ENCODE data around the gene NFATC4. TPM values are rescaled to one million over a fixed set of nuclear protein-coding genes. Genes with fewer than 3 reads are reported as not detected.

The NFATC4 gene
- polyA plus RNA-seq, 4 donors = 11.2 to 45.1 (median 29.1) TPM

DNA sequence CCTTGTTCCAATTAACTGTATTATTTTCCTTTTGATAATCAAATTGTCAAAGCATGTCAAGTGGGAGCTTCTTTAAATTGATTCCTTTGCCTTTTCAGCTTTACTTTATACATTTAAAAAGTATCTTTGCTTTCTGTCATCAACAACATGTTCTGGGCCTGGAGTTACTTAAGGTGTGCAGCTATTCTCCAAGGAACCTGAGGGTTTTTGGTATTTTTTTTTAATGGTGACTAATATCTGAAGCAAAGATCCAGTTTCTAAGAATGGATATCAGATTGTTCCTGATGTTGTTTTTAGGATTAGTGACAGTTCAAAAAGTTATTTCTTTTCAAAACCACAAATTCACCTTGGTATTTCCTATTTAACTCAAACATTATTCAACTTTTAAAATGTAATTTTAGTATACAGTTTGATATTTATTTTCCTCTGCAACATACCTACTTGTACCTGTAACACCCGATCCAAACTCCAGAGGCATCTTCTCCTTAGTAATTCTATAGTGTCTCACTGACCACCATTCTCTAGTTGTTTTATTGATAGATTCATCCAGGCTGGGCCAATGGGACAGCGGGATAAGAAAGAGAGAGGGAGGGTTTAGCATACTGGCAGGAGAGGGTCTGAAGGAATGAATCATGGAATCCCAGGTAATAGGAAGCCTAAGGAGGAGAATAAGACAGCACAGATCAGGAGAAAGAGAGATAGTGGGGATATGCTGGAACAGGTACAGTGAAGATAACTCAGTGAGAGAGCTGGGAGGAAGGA, 58.3 kb downstream of the NFATC4 start:
- Histone ChIP-seq H3K9me3 (ENCODE audit: control insufficient read depth in 2 of 2, insufficient read depth in 1 of 2, low read depth in 1 of 2, low read length in 1 of 2) (no peaks in the 10 kb centered on the region), H3K27me3 (ENCODE audit: control insufficient read depth in 3 of 3, insufficient read depth in 3 of 3, low read length in 3 of 3) (no peaks in the 10 kb centered on the region), H3K36me3 (ENCODE audit: control insufficient read depth in 3 of 3, insufficient read depth in 2 of 3, low read depth in 1 of 3, low read length in 3 of 3) (peaks cover 0 to 8% (median 0%) of the 10 kb centered on the region in 3 donors), H3K4me3 (ENCODE audit: low read depth in 1 of 3, low read length in 3 of 3) (peak overlapping the region in 1 of 3 donors; percentile 25), H3K4me1 (ENCODE audit: control insufficient read depth in 3 of 3, insufficient read depth in 2 of 3, low read depth in 1 of 3, low read length in 2 of 3) (peaks cover 12 to 71% (median 19%) of the 10 kb centered on the region in 3 donors), H3K27ac (ENCODE audit: low read depth in 1 of 3, low read length in 2 of 3) (peak overlapping the region; percentile 76 to 87 (median 85))
- no peak for DNase-seq
- 21 to 59% (median 44%) methylated on average over 2 of the region's 2 CpGs for WGBS, 3 donors
- no peak for FAIRE-seq

DNA sequence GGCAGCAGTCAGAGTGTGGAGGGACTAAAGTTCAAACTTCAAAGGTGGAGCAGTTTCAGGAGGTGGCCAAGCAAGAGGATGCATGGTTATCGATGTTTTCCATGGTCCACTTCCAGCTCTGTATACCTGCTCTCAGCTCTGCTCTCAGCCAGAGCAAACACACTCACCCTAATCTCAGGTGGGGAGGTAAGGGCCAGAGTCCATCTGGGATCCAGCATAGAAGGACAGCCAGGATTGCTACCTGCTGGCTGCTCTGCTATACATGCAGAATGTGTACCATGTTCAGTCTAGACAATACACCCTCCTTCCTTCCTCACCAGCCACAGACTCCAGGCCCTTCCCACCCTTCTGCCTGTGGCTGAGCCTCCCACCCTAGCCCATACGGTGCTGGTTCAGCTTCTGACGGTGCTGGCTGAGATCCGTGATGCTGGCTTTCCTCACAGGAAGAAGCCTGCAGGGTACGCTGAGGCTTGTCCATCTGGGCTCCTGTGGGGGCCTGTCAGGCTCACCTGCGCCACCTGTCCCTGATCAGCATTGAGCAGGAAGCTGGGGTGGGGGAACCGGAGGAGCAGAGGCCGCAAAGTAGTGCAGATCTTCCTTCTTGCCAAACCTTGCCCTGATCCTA, 59.0 kb downstream of the NFATC4 start:
- no peak for FAIRE-seq

DNA sequence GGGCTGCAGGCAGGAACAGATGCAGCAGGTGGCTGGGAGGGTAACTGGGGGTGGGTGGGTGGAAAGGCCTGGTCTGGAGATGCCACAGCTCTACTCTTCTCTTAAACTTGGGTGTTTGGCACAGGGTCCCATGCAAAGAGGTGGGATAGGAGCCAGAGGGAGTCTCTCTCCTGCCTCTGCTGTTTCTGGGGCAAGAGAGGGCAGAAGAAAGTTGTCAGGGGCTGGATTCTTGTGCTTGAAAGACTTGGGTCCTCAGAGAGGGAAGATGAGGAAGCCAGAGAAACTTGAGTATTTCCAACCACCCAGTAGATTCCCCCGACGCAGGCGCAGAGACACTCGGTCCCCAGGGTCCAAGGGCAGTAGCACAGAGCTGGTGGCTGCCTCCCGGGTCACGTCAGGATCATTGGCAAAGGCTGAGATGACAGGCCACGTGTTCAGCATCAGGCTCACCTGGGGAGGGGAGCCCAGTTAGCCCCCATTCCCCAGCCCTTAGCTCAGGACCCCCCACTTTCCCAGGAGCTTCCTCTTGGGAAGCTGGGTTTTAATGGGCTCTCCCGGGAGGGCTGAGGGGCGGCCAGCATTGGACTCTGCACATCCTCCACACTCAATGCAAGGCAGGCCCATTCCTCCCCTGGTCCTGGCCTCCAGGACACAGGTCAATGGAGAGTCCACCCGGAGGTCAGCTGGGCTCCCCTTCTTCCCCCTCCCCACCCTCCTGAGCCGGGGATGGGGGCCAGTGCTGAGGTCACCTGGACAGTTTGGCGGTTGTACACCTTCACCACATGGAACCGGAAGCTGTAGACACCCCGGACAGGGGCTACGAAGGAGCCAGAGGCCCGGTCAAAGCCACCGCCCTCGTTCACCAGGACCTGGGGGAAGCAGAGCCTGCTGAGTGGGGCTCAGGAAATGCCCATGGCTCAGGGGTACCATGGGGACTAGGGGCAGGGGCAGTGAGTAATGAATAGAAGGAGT, 59.8 kb downstream of the NFATC4 start:
- Histone ChIP-seq H3K27ac (ENCODE audit: low read depth in 1 of 3, low read length in 2 of 3) (peak overlapping the region; percentile 85 to 89 (median 87)), H3K4me3 (ENCODE audit: low read depth in 1 of 3, low read length in 3 of 3) (peak overlapping the region in 2 of 3 donors; percentile 10 to 53), H3K9me3 (ENCODE audit: control insufficient read depth in 2 of 2, insufficient read depth in 1 of 2, low read depth in 1 of 2, low read length in 1 of 2) (no peaks in the 10 kb centered on the region), H3K4me1 (ENCODE audit: control insufficient read depth in 3 of 3, insufficient read depth in 2 of 3, low read depth in 1 of 3, low read length in 2 of 3) (peaks cover 9 to 79% (median 14%) of the 10 kb centered on the region in 3 donors), H3K36me3 (ENCODE audit: control insufficient read depth in 3 of 3, insufficient read depth in 2 of 3, low read depth in 1 of 3, low read length in 3 of 3) (peaks cover 0 to 23% (median 0%) of the 10 kb centered on the region in 3 donors), H3K27me3 (ENCODE audit: control insufficient read depth in 3 of 3, insufficient read depth in 3 of 3, low read length in 3 of 3) (no peaks in the 10 kb centered on the region)
- DNase-seq (peak in 1 of 2 donors; percentile 63), FAIRE-seq (no peak)
- 49 to 77% (median 51%) methylated on average over 12 to 18 of the region's 18 CpGs for WGBS, 3 donors

More for the DNA sequence above, 59.0 kb downstream of the NFATC4 start:
- no peaks in the 10 kb centered on the region for H3K9me3 ChIP-seq (ENCODE audit: control insufficient read depth in 2 of 2, insufficient read depth in 1 of 2, low read depth in 1 of 2, low read length in 1 of 2)
- H3K36me3 ChIP-seq (ENCODE audit: control insufficient read depth in 3 of 3, insufficient read depth in 2 of 3, low read depth in 1 of 3, low read length in 3 of 3) = peaks cover 0 to 15% (median 0%) of the 10 kb centered on the region in 3 donors
- H3K27ac ChIP-seq (ENCODE audit: low read depth in 1 of 3, low read length in 2 of 3) = peak overlapping the region; percentile 85 to 89 (median 87)
- H3K27me3 ChIP-seq (ENCODE audit: control insufficient read depth in 3 of 3, insufficient read depth in 3 of 3, low read length in 3 of 3) = no peaks in the 10 kb centered on the region
- peak; percentile 93 to 99 for DNase-seq
- H3K4me1 ChIP-seq (ENCODE audit: control insufficient read depth in 3 of 3, insufficient read depth in 2 of 3, low read depth in 1 of 3, low read length in 2 of 3) = peaks cover 12 to 77% (median 19%) of the 10 kb centered on the region in 3 donors
- 13 to 52% (median 37%) methylated on average over 7 to 8 of the region's 8 CpGs for WGBS, 3 donors
- peak overlapping the region in 2 of 3 donors; percentile 10 to 53 for H3K4me3 ChIP-seq (ENCODE audit: low read depth in 1 of 3, low read length in 3 of 3)

DNA sequence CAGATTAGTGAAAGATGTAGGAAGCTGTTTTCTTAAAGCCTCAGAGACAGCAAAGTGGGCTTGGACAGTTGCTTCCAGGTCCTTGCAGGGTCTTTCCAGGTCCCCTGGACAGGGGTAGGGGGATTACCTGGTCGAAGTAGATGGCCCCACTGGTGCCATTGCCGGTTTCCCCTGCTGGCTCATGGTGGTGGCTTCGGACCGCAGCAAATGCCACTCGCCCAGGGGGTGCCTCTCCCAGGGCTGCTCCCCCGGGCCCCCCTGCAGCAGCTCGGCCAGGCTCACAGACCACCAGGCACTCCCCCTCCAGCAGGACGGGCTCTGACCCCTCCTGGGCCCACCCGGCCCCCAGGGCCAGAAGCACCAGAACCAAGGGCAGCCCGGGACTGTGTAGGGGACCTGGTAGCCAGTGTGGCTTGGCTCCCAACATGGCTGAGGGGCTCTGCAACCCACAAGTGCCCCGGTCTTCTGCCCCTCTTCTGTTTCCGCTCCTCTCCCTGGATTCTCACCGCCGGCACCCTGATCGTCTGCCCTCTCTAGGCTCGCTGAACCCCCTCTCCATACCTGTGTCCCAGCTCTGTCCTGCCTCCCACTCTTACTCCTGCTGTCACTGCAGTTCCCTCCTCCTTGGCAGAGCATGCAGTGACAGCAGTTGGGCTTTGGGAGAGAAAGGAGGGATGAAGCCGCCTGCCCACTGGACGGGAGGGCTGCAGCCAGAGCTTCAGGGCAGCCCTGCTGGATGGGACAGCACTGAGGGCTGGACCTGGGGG, 60.8 kb downstream of the NFATC4 start:
- Histone ChIP-seq H3K4me1 (ENCODE audit: control insufficient read depth in 3 of 3, insufficient read depth in 2 of 3, low read depth in 1 of 3, low read length in 2 of 3) (peaks cover 9 to 72% (median 14%) of the 10 kb centered on the region in 3 donors), H3K4me3 (ENCODE audit: low read depth in 1 of 3, low read length in 3 of 3) (peak overlapping the region in 1 of 3 donors; percentile 89), H3K27me3 (ENCODE audit: control insufficient read depth in 3 of 3, insufficient read depth in 3 of 3, low read length in 3 of 3) (no peaks in the 10 kb centered on the region), H3K27ac (ENCODE audit: low read depth in 1 of 3, low read length in 2 of 3) (peak overlapping the region; percentile 85 to 96 (median 95)), H3K9me3 (ENCODE audit: control insufficient read depth in 2 of 2, insufficient read depth in 1 of 2, low read depth in 1 of 2, low read length in 1 of 2) (no peaks in the 10 kb centered on the region), H3K36me3 (ENCODE audit: control insufficient read depth in 3 of 3, insufficient read depth in 2 of 3, low read depth in 1 of 3, low read length in 3 of 3) (peaks cover 0 to 26% (median 3%) of the 10 kb centered on the region in 3 donors)
- FAIRE-seq = no peak
- no peak for DNase-seq
- WGBS, 3 donors = 89 to 92% (median 90%) methylated on average over 14 to 18 of the region's 18 CpGs

Other genes with a start within 250 kb of the NFATC4 start
- 1 to 10 TPM; 2.4 to 5.8 (median 4.1) TPM for gene FITM1, start 237.5 kb upstream of the NFATC4 start, polyA plus RNA-seq
- gene PSME1, start 232.0 kb upstream of the NFATC4 start, polyA plus RNA-seq = 100 to 1,000 TPM; 307 to 576 (median 467) TPM
- gene EMC9, start 226.6 kb upstream of the NFATC4 start, polyA plus RNA-seq = 10 to 100 TPM; 27.2 to 74.7 (median 41.3) TPM
- gene PSME2, start 221.6 kb upstream of the NFATC4 start, polyA plus RNA-seq = 100 to 1,000 TPM; 175 to 997 (median 644) TPM
- 10 to 100 TPM; 33.7 to 83.0 (median 48.9) TPM for gene RNF31, start 220.7 kb upstream of the NFATC4 start, polyA plus RNA-seq
- gene IRF9, start 206.9 kb upstream of the NFATC4 start, polyA plus RNA-seq = 10 to 100 TPM; 36.9 to 90.9 (median 63.3) TPM
- 100 to 1,000 TPM in 1 of 4 donors, 10 to 100 TPM in 3; 23.0 to 135 (median 40.7) TPM for gene REC8, start 196.1 kb upstream of the NFATC4 start, polyA plus RNA-seq
- 10 to 100 TPM in 2 of 4 donors, 1 to 10 TPM in 2; 3.2 to 24.4 (median 12.5) TPM for gene IPO4, start 179.4 kb upstream of the NFATC4 start, polyA plus RNA-seq
- gene TM9SF1, start 172.7 kb upstream of the NFATC4 start, polyA plus RNA-seq = 10 to 100 TPM in 2 of 4 donors, 1 to 10 TPM in 2; 6.9 to 56.1 (median 23.9) TPM
- gene TSSK4, start 162.5 kb upstream of the NFATC4 start, polyA plus RNA-seq = 1 to 10 TPM in 1 of 4 donors, under 1 TPM in 1, not detected in 2; 0.04 to 6.9 TPM
- gene CHMP4A, start 154.7 kb upstream of the NFATC4 start, polyA plus RNA-seq = 100 to 1,000 TPM in 1 of 4 donors, 10 to 100 TPM in 3; 70.0 to 121 (median 94.9) TPM
- 10 to 100 TPM; 18.8 to 31.1 (median 21.4) TPM for gene MDP1, start 152.1 kb upstream of the NFATC4 start, polyA plus RNA-seq
- gene NEDD8, start 135.8 kb upstream of the NFATC4 start, polyA plus RNA-seq = 100 to 1,000 TPM; 182 to 225 (median 205) TPM
- gene GMPR2, start 135.3 kb upstream of the NFATC4 start, polyA plus RNA-seq = 10 to 100 TPM; 57.4 to 94.1 (median 76.0) TPM
- 10 to 100 TPM; 33.0 to 42.4 (median 35.8) TPM for gene TINF2, start 125.6 kb upstream of the NFATC4 start, polyA plus RNA-seq
- 1 to 10 TPM; 1.5 to 3.4 (median 1.7) TPM for gene TGM1, start 105.0 kb upstream of the NFATC4 start, polyA plus RNA-seq
- gene RABGGTA, start 96.6 kb upstream of the NFATC4 start, polyA plus RNA-seq = 10 to 100 TPM; 25.3 to 58.6 (median 36.0) TPM
- 10 to 100 TPM; 45.2 to 95.7 (median 66.5) TPM for gene DHRS1, start 68.4 kb upstream of the NFATC4 start, polyA plus RNA-seq
- 10 to 100 TPM in 3 of 4 donors, 1 to 10 TPM in 1; 9.7 to 22.5 (median 16.0) TPM for gene NOP9, start 68.3 kb upstream of the NFATC4 start, polyA plus RNA-seq
- gene CIDEB, start 60.2 kb upstream of the NFATC4 start, polyA plus RNA-seq = 100 to 1,000 TPM in 2 of 4 donors, 10 to 100 TPM in 2; 31.2 to 273 (median 139) TPM
- 1 to 10 TPM in 3 of 4 donors, under 1 TPM in 1; 0.89 to 4.7 (median 2.3) TPM for gene LTB4R2, start 58.0 kb upstream of the NFATC4 start, polyA plus RNA-seq
- gene LTB4R, start 56.7 kb upstream of the NFATC4 start, polyA plus RNA-seq = 10 to 100 TPM in 2 of 4 donors, 1 to 10 TPM in 2; 5.1 to 37.0 (median 15.8) TPM
- gene ADCY4, start 33.1 kb upstream of the NFATC4 start, polyA plus RNA-seq = 10 to 100 TPM in 1 of 4 donors, 1 to 10 TPM in 3; 3.4 to 16.4 (median 6.1) TPM
- 10 to 100 TPM; 16.7 to 58.6 (median 33.6) TPM for gene RIPK3, start 28.2 kb upstream of the NFATC4 start, polyA plus RNA-seq
- gene NYNRIN, start 30.8 kb downstream of the NFATC4 start, polyA plus RNA-seq = 10 to 100 TPM in 1 of 4 donors, 1 to 10 TPM in 1, under 1 TPM in 2; 0.22 to 53.2 (median 3.9) TPM
- gene CBLN3, start 61.5 kb downstream of the NFATC4 start, polyA plus RNA-seq = 1 to 10 TPM in 2 of 4 donors, under 1 TPM in 1, not detected in 1; 0.27 to 4.8 (median 1.9) TPM
- 10 to 100 TPM; 21.3 to 75.6 (median 36.4) TPM for gene KHNYN, start 61.8 kb downstream of the NFATC4 start, polyA plus RNA-seq
- gene SDR39U1, start 74.6 kb downstream of the NFATC4 start, polyA plus RNA-seq = 10 to 100 TPM; 41.4 to 52.6 (median 50.2) TPM
- 1 to 10 TPM in 2 of 4 donors, not detected in 2; 1.1 to 1.4 TPM for gene CMA1, start 140.1 kb downstream of the NFATC4 start, polyA plus RNA-seq
- 1 to 10 TPM in 1 of 4 donors, under 1 TPM in 1, not detected in 2; 0.24 to 2.6 TPM for gene CTSG, start 208.1 kb downstream of the NFATC4 start, polyA plus RNA-seq
- gene GZMH, start 241.5 kb downstream of the NFATC4 start, polyA plus RNA-seq = under 1 TPM in 2 of 4 donors, not detected in 2; 0.09 to 0.51 TPM

Data from small intestine (tissue), 7 donors.